ENCODE measurements around the gene DAAM2. TPM values are rescaled to one million over a fixed set of nuclear protein-coding genes. Genes with fewer than 3 reads are reported as not detected.

The DAAM2 gene
- total and polyA plus RNA-seq, 2 donors (not counting 1 experiment from before 2014, with no cell fraction given): 41.5 to 48.2 TPM

DNA sequence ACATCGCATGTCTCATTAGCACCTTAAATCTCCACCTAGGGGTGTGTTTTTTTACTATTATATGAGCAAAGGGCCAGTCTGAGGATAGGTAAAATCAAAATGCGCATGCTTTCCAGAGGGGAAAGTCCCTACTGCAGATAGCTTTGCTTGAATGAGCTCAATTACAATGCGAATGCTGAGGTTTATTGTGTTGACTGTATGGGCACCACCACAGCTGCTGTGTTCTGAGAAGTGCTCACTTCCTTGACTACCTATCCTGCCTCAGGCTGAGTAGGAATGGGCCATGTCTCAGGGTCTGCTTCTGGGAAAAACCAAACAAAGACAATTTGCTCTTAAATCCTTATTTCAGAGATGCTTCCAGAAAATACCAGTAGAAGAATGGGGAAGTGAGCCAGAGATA, 105.5 kb downstream of the DAAM2 start:
- no peaks in the 10 kb centered on the region for H3K79me2 ChIP-seq (ENCODE audit: control insufficient read depth, insufficient read depth, low read length)
- H4K20me1 ChIP-seq (ENCODE audit: control insufficient read depth, extremely low read depth, insufficient read depth, low read length): no peaks in the 10 kb centered on the region
- no peak overlapping the region for H3K4me3 ChIP-seq (replicated peaks in 1 of 4; ENCODE audit: control extremely low read depth in 1 of 4, insufficient read depth in 1 of 4, low read depth in 3 of 4, low read length in 4 of 4)
- no peak overlapping the region for H3K4me2 ChIP-seq (ENCODE audit: extremely low read depth, insufficient read depth, low read length)
- H2AFZ ChIP-seq (ENCODE audit: low read length): no peak overlapping the region
- H3K9ac ChIP-seq (ENCODE audit: insufficient read depth, low read length): no peak overlapping the region
- H3K27me3 ChIP-seq (ENCODE audit: control insufficient read depth, insufficient read depth, low read length): no peaks in the 10 kb centered on the region
- no peak for DNase-seq (ENCODE audit: low read depth in 2 of 2)
- H3K36me3 ChIP-seq (ENCODE audit: control insufficient read depth, insufficient read depth, low read length): peaks cover 3% of the 10 kb centered on the region
- H3K9me3 ChIP-seq (ENCODE audit: control insufficient read depth, insufficient read depth, low read depth, low read length): no peaks in the 10 kb centered on the region
- no peaks in the 10 kb centered on the region for H3K4me1 ChIP-seq (ENCODE audit: control insufficient read depth, extremely low read depth, insufficient read depth, low read length)
- TF ChIP-seq, protein P1, sequence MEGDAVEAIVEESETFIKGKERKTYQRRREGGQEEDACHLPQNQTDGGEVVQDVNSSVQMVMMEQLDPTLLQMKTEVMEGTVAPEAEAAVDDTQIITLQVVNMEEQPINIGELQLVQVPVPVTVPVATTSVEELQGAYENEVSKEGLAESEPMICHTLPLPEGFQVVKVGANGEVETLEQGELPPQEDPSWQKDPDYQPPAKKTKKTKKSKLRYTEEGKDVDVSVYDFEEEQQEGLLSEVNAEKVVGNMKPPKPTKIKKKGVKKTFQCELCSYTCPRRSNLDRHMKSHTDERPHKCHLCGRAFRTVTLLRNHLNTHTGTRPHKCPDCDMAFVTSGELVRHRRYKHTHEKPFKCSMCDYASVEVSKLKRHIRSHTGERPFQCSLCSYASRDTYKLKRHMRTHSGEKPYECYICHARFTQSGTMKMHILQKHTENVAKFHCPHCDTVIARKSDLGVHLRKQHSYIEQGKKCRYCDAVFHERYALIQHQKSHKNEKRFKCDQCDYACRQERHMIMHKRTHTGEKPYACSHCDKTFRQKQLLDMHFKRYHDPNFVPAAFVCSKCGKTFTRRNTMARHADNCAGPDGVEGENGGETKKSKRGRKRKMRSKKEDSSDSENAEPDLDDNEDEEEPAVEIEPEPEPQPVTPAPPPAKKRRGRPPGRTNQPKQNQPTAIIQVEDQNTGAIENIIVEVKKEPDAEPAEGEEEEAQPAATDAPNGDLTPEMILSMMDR (conservative IDR thresholded peaks at IDR 0.05 in 1 of 2, IDR thresholded peaks at IDR 0.05 in 1 of 2; ENCODE audit: low read depth in 1 of 2, low read length in 2 of 2): no peak
- TF ChIP-seq EZH2 (IDR thresholded peaks at IDR 0.05; ENCODE audit: low read length, missing control alignments): no peak
- no peak overlapping the region for H3K27ac ChIP-seq (ENCODE audit: insufficient read depth, low read length)

GRCh38 chr6:39898625-39899024, 106.4 kb downstream of the DAAM2 start:
- peaks cover 3% of the 10 kb centered on the region for H3K36me3 ChIP-seq (ENCODE audit: control insufficient read depth, insufficient read depth, low read length)
- no peaks in the 10 kb centered on the region for H4K20me1 ChIP-seq (ENCODE audit: control insufficient read depth, extremely low read depth, insufficient read depth, low read length)
- no peaks in the 10 kb centered on the region for H3K79me2 ChIP-seq (ENCODE audit: control insufficient read depth, insufficient read depth, low read length)
- no peak overlapping the region for H3K27ac ChIP-seq (ENCODE audit: insufficient read depth, low read length)
- H3K4me3 ChIP-seq (replicated peaks in 1 of 4; ENCODE audit: control extremely low read depth in 1 of 4, insufficient read depth in 1 of 4, low read depth in 3 of 4, low read length in 4 of 4): no peak overlapping the region
- H3K9me3 ChIP-seq (ENCODE audit: control insufficient read depth, insufficient read depth, low read depth, low read length): no peaks in the 10 kb centered on the region
- no peaks in the 10 kb centered on the region for H3K27me3 ChIP-seq (ENCODE audit: control insufficient read depth, insufficient read depth, low read length)
- no peak for DNase-seq (ENCODE audit: low read depth in 2 of 2)
- H3K9ac ChIP-seq (ENCODE audit: insufficient read depth, low read length): no peak overlapping the region
- H2AFZ ChIP-seq (ENCODE audit: low read length): no peak overlapping the region
- no peak overlapping the region for H3K4me2 ChIP-seq (ENCODE audit: extremely low read depth, insufficient read depth, low read length)
- no peaks in the 10 kb centered on the region for H3K4me1 ChIP-seq (ENCODE audit: control insufficient read depth, extremely low read depth, insufficient read depth, low read length)
- TF ChIP-seq EZH2 (IDR thresholded peaks at IDR 0.05; ENCODE audit: low read length, missing control alignments): no peak
- TF ChIP-seq, protein P1 (conservative IDR thresholded peaks at IDR 0.05 in 1 of 2, IDR thresholded peaks at IDR 0.05 in 1 of 2; ENCODE audit: low read depth in 1 of 2, low read length in 2 of 2): no peak

- Histone ChIP-seq H3K79me2 (ENCODE audit: control insufficient read depth, insufficient read depth, low read length) (no peaks in the 10 kb centered on the region), H3K36me3 (ENCODE audit: control insufficient read depth, insufficient read depth, low read length) (peaks cover 6% of the 10 kb centered on the region), H3K9me3 (ENCODE audit: control insufficient read depth, insufficient read depth, low read depth, low read length) (no peaks in the 10 kb centered on the region), H3K4me3 (replicated peaks in 1 of 4; ENCODE audit: control extremely low read depth in 1 of 4, insufficient read depth in 1 of 4, low read depth in 3 of 4, low read length in 4 of 4) (no peak overlapping the region), H3K4me2 (ENCODE audit: extremely low read depth, insufficient read depth, low read length) (no peak overlapping the region), H3K4me1 (ENCODE audit: control insufficient read depth, extremely low read depth, insufficient read depth, low read length) (no peaks in the 10 kb centered on the region), H2AFZ (ENCODE audit: low read length) (no peak overlapping the region), H3K27ac (ENCODE audit: insufficient read depth, low read length) (no peak overlapping the region), H3K27me3 (ENCODE audit: control insufficient read depth, insufficient read depth, low read length) (no peaks in the 10 kb centered on the region), H3K9ac (ENCODE audit: insufficient read depth, low read length) (no peak overlapping the region), H4K20me1 (ENCODE audit: control insufficient read depth, extremely low read depth, insufficient read depth, low read length) (no peaks in the 10 kb centered on the region)
- TF ChIP-seq EZH2 (IDR thresholded peaks at IDR 0.05; ENCODE audit: low read length, missing control alignments): no peak
- TF ChIP-seq, protein P1 (conservative IDR thresholded peaks at IDR 0.05 in 1 of 2, IDR thresholded peaks at IDR 0.05 in 1 of 2; ENCODE audit: low read depth in 1 of 2, low read length in 2 of 2): no peak
- DNase-seq (ENCODE audit: low read depth in 2 of 2): no peak
These were observed 107.5 kb downstream of the DAAM2 start for GRCh38 chr6:39899554-39900295.
